GM12891 (cell line): Measurements from ENCODE around the gene RRP8.

Source experiments
- POLR2A ChIP-seq: IDR thresholded peaks from 2 replicates; pipeline ENCODE4 v1.6.1; 2011; ENCODE audit warnings: low read depth, low read length, control low read depth
- POLR2AphosphoS5 ChIP-seq: IDR thresholded peaks from 2 replicates; pipeline ENCODE4 v1.6.1; 2011; ENCODE audit warnings: low read depth, low read length, control low read depth

GRCh38 chr11:6635082-6635932 lies 31.9 kb upstream of the RRP8 start:
- TF ChIP-seq POLR2AphosphoS5 (no peak), POLR2A (no peak)
